SK-N-SH (cell line): Measurements from ENCODE around the gene FOXL1. TPM values are rescaled to one million over a fixed set of nuclear protein-coding genes. Genes with fewer than 3 reads are reported as not detected.

Source experiments
- CTCF ChIA-PET: fragments of 300-600, 350-600 bp; formaldehyde crosslinking; extraction: SDS; loops from one replicate; lab custom pipeline; 2021; lab: Yijun Ruan, JAX
- POLR2A ChIA-PET: fragments of 350-600 bp; sonication (Branson Sonifier 250); formaldehyde crosslinking; extraction: SDS; loops from one replicate; lab custom pipeline; 2020; ENCODE audit warnings: antibody characterized with exemption, inconsistent platforms; lab: Yijun Ruan, JAX
- DNase-seq: peaks from one replicate; pipeline ENCODE4 v3.0.0; 2012
- H2AFZ ChIP-seq: fragments of 200-600 bp; sonication (generic); 2 replicates; pipeline ENCODE4 v1.8.1; 2016; ENCODE audit warnings: antibody characterized with exemption, mild to moderate bottlenecking, low read depth
- H3F3A ChIP-seq: fragments of 200-600 bp; sonication (generic); replicated peaks from 2 replicates; pipeline ENCODE3; 2016; ENCODE audit warnings: antibody characterized with exemption, mild to moderate bottlenecking; ENCODE audit not compliant: insufficient read depth
- H3K27ac ChIP-seq, 2 experiments: fragments of 200-500 bp in 1 of 2; fragments of 200-600 bp in 1 of 2; sonication (Bioruptor generic) in 1 of 2; sonication (generic), shearing (Covaris generic) in 1 of 2; 2 replicates each; pipeline versions ENCODE4 v1.5.1 to v1.6.1; 2014 to 2016; ENCODE audit warnings: low read depth in 2 of 2, inconsistent platforms in 1 of 2, low read length in 1 of 2, mild to moderate bottlenecking in 1 of 2, mixed read lengths in 1 of 2
- H3K27me3 ChIP-seq: fragments of 200-600 bp; sonication (generic), shearing (Covaris generic); 2 replicates; pipeline ENCODE4 v1.6.1; 2016; ENCODE audit warnings: mixed run types; ENCODE audit not compliant: insufficient read depth
- H3K36me3 ChIP-seq, 2 experiments: fragments of 200-500 bp in 1 of 2; fragments of 200-600 bp in 1 of 2; sonication (Bioruptor generic) in 1 of 2; sonication (generic) in 1 of 2; replicated peaks in 1 of 2; 2 replicates each; pipeline versions ENCODE3 to v1.5.1; 2014 to 2016; ENCODE audit warnings: low read length in 1 of 2, mild to moderate bottlenecking in 1 of 2; ENCODE audit not compliant: insufficient read depth in 2 of 2, control insufficient read depth in 1 of 2
- H3K4me1 ChIP-seq, 2 experiments: fragments of 200-500 bp in 1 of 2; fragments of 200-600 bp in 1 of 2; sonication (Bioruptor generic) in 1 of 2; sonication (generic), shearing (Covaris generic) in 1 of 2; 2 replicates each; pipeline versions ENCODE4 v1.5.1 to v1.6.1; 2014 to 2016; ENCODE audit warnings: low read depth in 1 of 2, low read length in 1 of 2, mixed run types in 1 of 2; ENCODE audit not compliant: insufficient read depth in 2 of 2, control insufficient read depth in 1 of 2
- H3K4me2 ChIP-seq: fragments of 200-600 bp; sonication (generic), shearing (Covaris generic); 2 replicates; pipeline ENCODE4 v1.6.1; 2017; ENCODE audit warnings: mixed run types
- H3K4me3 ChIP-seq, 2 experiments: fragments of 200-500 bp in 1 of 2; fragments of 200-600 bp in 1 of 2; sonication (Bioruptor generic) in 1 of 2; sonication (generic), shearing (Covaris generic) in 1 of 2; 2 replicates each; pipeline versions ENCODE4 v1.5.1 to v1.8.1; 2014 to 2016; ENCODE audit warnings: low read depth in 2 of 2, inconsistent platforms in 1 of 2, low read length in 1 of 2, mild to moderate bottlenecking in 1 of 2, mixed read lengths in 1 of 2, moderate library complexity in 1 of 2
- H3K79me2 ChIP-seq: fragments of 200-600 bp; sonication (generic); 2 replicates; pipeline ENCODE4 v1.8.1; 2017; ENCODE audit warnings: mild to moderate bottlenecking; ENCODE audit not compliant: insufficient read depth
- H3K9ac ChIP-seq: fragments of 200-600 bp; sonication (generic); 2 replicates; pipeline ENCODE4 v1.6.1; 2017; ENCODE audit warnings: mixed run types
- H3K9me2 ChIP-seq: fragments of 200-600 bp; sonication (generic); 2 replicates; pipeline ENCODE4 v1.6.1; 2017; ENCODE audit warnings: mixed run types
- H3K9me3 ChIP-seq: fragments of 200-600 bp; sonication (generic); 2 replicates; pipeline ENCODE4 v1.6.1; 2017; ENCODE audit warnings: mixed run types, mild to moderate bottlenecking, moderate library complexity
- H4K20me1 ChIP-seq: fragments of 200-600 bp; sonication (generic); 2 replicates; pipeline ENCODE4 v1.6.1; 2017; ENCODE audit warnings: mild to moderate bottlenecking, mixed run types; ENCODE audit not compliant: insufficient read depth
- EP300 ChIP-seq, 2 experiments: IDR thresholded peaks; 2 replicates each; pipeline versions ENCODE4 v1.4.0 to v1.6.1; 2012; ENCODE audit warnings: borderline replicate concordance in 1 of 2, low read depth in 1 of 2, low read length in 1 of 2
- FOSL2 ChIP-seq: IDR thresholded peaks from 2 replicates; pipeline ENCODE4 v1.4.0; 2012; ENCODE audit warnings: low read depth, mild to moderate bottlenecking, moderate library complexity, borderline replicate concordance
- FOXJ3 ChIP-seq: sonication (generic); formaldehyde crosslinking; IDR thresholded peaks from 2 replicates; pipeline ENCODE4 v1.5.1; 2020; ENCODE audit warnings: mild to moderate bottlenecking, missing genetic modification reagents
- GATA2 ChIP-seq: sonication (generic); formaldehyde crosslinking; IDR thresholded peaks from 2 replicates; pipeline ENCODE4 v1.5.0; 2020; ENCODE audit warnings: mild to moderate bottlenecking, missing genetic modification reagents
- JUND ChIP-seq: IDR thresholded peaks from 2 replicates; pipeline ENCODE4 v1.4.0; 2012
- MXI1 ChIP-seq: IDR thresholded peaks from 2 replicates; pipeline ENCODE4 v1.6.1; 2012; ENCODE audit warnings: mild to moderate bottlenecking, low read depth, low read length, improper control_type of control experiment
- NFIC ChIP-seq: IDR thresholded peaks from 2 replicates; pipeline ENCODE4 v1.4.0; 2012; ENCODE audit warnings: borderline replicate concordance
- POLR2AphosphoS5 ChIP-seq: IDR thresholded peaks from 2 replicates; pipeline ENCODE4 v1.6.1; 2012; ENCODE audit warnings: low read depth, low read length
- RAD21 ChIP-seq: IDR thresholded peaks from 2 replicates; pipeline ENCODE4 v1.6.1; 2012; ENCODE audit warnings: mild to moderate bottlenecking, low read length
- RXRA ChIP-seq: IDR thresholded peaks from 2 replicates; pipeline ENCODE4 v1.4.0; 2012; ENCODE audit warnings: low read depth, mild to moderate bottlenecking, borderline replicate concordance
- SIN3A ChIP-seq: IDR thresholded peaks from 2 replicates; pipeline ENCODE4 v1.6.1; 2012; ENCODE audit warnings: low read depth, mild to moderate bottlenecking, low read length, moderate library complexity, borderline replicate concordance
- TAF1 ChIP-seq: IDR thresholded peaks from 2 replicates; pipeline ENCODE4 v1.6.1; 2012; ENCODE audit warnings: low read depth, mild to moderate bottlenecking, low read length, moderate library complexity, borderline replicate concordance
- TCF12 ChIP-seq: IDR thresholded peaks from 2 replicates; pipeline ENCODE4 v1.4.0; 2012
- TEAD4 ChIP-seq: IDR thresholded peaks from 2 replicates; pipeline ENCODE4 v1.4.0; 2012; ENCODE audit warnings: mild to moderate bottlenecking, borderline replicate concordance; ENCODE audit not compliant: insufficient read depth
- WGBS: methylation state at CpG from one replicate; pipeline ENCODE4 v1.1.6; 2017; ENCODE audit warnings: low lambda C conversion rate; 5-methylcytosine and 5-hydroxymethylcytosine counted together
- polyA plus RNA-seq, 3 experiments: library from polyadenylated mRNA; depleted of rRNA; stranded (reverse); fragments of >200 nt; gene quantifications; 2 replicates each; pipeline ENCODE4 v1.2.3, GENCODE V29; 2012
- TF ChIP-seq, protein P1 (sequence below): IDR thresholded peaks from 2 replicates; pipeline ENCODE4 v1.4.0; 2012; ENCODE audit warnings: low read depth, borderline replicate concordance
- TF ChIP-seq, protein P2 (sequence below): IDR thresholded peaks from 2 replicates; pipeline ENCODE4 v1.4.0; 2012; ENCODE audit warnings: low read depth, borderline replicate concordance
- TF ChIP-seq, protein P3 (sequence below): fragments of 150-350 bp; IDR thresholded peaks from 2 replicates; pipeline ENCODE4 v1.6.1; 2016; ENCODE audit warnings: mild to moderate bottlenecking, low read depth, low read length
- TF ChIP-seq, protein P4 (sequence below): fragments of 150-350 bp; IDR thresholded peaks from 2 replicates; pipeline ENCODE4 v1.6.1; 2017; ENCODE audit warnings: antibody characterized with exemption, low read length, low read depth, borderline replicate concordance

FOXL1 gene
- polyA plus RNA-seq, 1 of the 3 experiments (the other 2 are of a cell fraction): 2.5 TPM

DNA sequence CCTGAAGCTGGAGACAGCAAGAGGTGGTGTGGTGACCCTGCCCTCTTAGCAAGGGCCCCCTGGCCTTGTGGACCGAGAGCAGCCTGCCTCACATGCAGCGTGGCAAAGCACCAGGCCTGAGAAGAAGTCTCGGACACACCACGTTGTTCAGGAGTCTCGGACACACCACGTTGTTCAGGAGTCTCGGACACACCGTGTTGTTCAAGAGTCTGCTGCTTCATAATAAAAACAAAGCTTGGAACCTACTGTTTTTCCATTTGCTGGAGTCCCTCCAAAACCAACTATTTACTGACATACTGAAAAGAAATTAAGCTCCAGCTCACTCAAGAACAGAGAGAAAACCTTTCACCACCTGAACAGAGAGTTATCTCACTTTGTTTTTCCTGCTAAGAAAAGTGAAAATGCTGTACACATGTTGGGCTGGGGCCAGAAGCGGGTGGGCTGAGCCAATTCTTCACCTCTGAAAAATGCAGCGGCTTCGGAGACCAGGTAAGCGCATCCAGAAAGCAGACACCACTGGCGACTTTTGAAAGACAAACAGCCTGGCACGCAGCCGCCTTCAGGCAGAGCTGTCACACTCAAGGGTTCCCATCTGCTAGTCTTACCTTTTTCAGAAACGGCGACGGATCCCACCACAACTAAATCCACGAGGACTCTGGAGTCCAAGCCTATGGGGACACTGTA, 32.3 kb upstream of the FOXL1 start:
- no peaks in the 10 kb centered on the region for H4K20me1 ChIP-seq
- H3K27me3 ChIP-seq: no peaks in the 10 kb centered on the region
- H3K9ac ChIP-seq: no peak overlapping the region
- peaks cover 4% of the 10 kb centered on the region for H3F3A ChIP-seq
- no peak overlapping the region for H3K4me2 ChIP-seq
- H2AFZ ChIP-seq: no peak overlapping the region
- WGBS: 93% methylated on average over 19 of the region's 19 CpGs
- ChIA-PET POLR2A (no interaction called here), CTCF (interaction anchor here (1.7 kb wide), 1 partner anchor 14 kb away, joined by 4 read pairs; no protein-coding TSS in a partner anchor)
- H3K36me3 ChIP-seq: peaks cover 11 to 66% of the 10 kb centered on the region in 2 experiments
- no peaks in the 10 kb centered on the region for H3K9me2 ChIP-seq
- H3K9me3 ChIP-seq: no peaks in the 10 kb centered on the region
- no peaks in the 10 kb centered on the region for H3K4me1 ChIP-seq
- no peaks in the 10 kb centered on the region for H3K79me2 ChIP-seq
- DNase-seq: no peak
- no peak overlapping the region for H3K4me3 ChIP-seq
- no peak overlapping the region for H3K27ac ChIP-seq
- TF ChIP-seq TAF1 (no peak), TEAD4 (no peak), TCF12 (no peak), MXI1 (no peak), RXRA (no peak), RAD21 (no peak), NFIC (no peak), FOXJ3 (no peak), SIN3A (no peak), FOSL2 (no peak), POLR2AphosphoS5 (no peak), JUND (no peak), EP300 (IDR thresholded peaks at IDR 0.05; ENCODE audit: borderline replicate concordance in 1 of 2, low read depth in 1 of 2, low read length in 1 of 2) (no peak), GATA2 (CRISPR knock-in tag) (no peak)
- TF ChIP-seq, protein P1, sequence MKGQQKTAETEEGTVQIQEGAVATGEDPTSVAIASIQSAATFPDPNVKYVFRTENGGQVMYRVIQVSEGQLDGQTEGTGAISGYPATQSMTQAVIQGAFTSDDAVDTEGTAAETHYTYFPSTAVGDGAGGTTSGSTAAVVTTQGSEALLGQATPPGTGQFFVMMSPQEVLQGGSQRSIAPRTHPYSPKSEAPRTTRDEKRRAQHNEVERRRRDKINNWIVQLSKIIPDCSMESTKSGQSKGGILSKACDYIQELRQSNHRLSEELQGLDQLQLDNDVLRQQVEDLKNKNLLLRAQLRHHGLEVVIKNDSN: no peak
- TF ChIP-seq, protein P2, sequence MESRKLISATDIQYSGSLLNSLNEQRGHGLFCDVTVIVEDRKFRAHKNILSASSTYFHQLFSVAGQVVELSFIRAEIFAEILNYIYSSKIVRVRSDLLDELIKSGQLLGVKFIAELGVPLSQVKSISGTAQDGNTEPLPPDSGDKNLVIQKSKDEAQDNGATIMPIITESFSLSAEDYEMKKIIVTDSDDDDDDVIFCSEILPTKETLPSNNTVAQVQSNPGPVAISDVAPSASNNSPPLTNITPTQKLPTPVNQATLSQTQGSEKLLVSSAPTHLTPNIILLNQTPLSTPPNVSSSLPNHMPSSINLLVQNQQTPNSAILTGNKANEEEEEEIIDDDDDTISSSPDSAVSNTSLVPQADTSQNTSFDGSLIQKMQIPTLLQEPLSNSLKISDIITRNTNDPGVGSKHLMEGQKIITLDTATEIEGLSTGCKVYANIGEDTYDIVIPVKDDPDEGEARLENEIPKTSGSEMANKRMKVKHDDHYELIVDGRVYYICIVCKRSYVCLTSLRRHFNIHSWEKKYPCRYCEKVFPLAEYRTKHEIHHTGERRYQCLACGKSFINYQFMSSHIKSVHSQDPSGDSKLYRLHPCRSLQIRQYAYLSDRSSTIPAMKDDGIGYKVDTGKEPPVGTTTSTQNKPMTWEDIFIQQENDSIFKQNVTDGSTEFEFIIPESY: no peak
- TF ChIP-seq, protein P3, sequence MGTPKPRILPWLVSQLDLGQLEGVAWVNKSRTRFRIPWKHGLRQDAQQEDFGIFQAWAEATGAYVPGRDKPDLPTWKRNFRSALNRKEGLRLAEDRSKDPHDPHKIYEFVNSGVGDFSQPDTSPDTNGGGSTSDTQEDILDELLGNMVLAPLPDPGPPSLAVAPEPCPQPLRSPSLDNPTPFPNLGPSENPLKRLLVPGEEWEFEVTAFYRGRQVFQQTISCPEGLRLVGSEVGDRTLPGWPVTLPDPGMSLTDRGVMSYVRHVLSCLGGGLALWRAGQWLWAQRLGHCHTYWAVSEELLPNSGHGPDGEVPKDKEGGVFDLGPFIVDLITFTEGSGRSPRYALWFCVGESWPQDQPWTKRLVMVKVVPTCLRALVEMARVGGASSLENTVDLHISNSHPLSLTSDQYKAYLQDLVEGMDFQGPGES: no peak
- TF ChIP-seq, protein P4, sequence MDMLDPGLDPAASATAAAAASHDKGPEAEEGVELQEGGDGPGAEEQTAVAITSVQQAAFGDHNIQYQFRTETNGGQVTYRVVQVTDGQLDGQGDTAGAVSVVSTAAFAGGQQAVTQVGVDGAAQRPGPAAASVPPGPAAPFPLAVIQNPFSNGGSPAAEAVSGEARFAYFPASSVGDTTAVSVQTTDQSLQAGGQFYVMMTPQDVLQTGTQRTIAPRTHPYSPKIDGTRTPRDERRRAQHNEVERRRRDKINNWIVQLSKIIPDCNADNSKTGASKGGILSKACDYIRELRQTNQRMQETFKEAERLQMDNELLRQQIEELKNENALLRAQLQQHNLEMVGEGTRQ: no peak
